Kidney (tissue), 14 donors: Measurements from ENCODE around the gene IPO4. TPM values are rescaled to one million over a fixed set of nuclear protein-coding genes. Genes with fewer than 3 reads are reported as not detected.
A peak's percentile ranks its signal among the peaks of the same experiment; 100 is the strongest.

Experiments
- DNase-seq, 5 donors: peaks; one replicate each; pipeline ENCODE4 v3.0.0-alpha.2; 2013 to 2020
- FAIRE-seq: peaks from 2 replicates; lab custom pipeline; 2012; peaks lifted over from hg19 to GRCh38; lab: Jason Lieb, UNC
- H3K27ac ChIP-seq, 2 donors: one replicate each; pipeline ENCODE4 v1.7.0; 2013; ENCODE audit warnings: low read depth in 2 of 2, low read length in 2 of 2, inconsistent platforms in 1 of 2
- H3K27me3 ChIP-seq: one replicate; pipeline ENCODE4 v1.7.1; 2013; ENCODE audit warnings: low read length, inconsistent platforms; ENCODE audit not compliant: control insufficient read depth, insufficient read depth
- H3K36me3 ChIP-seq, 3 donors: one replicate each; pipeline versions ENCODE4 v1.7.0 to v1.7.1; 2013; ENCODE audit warnings: low read length in 3 of 3, control low read depth in 1 of 3, inconsistent platforms in 1 of 3; ENCODE audit not compliant: insufficient read depth in 3 of 3, control insufficient read depth in 2 of 3
- H3K4me1 ChIP-seq, 3 donors: one replicate each; pipeline versions ENCODE4 v1.7.0 to v1.7.1; 2013; ENCODE audit warnings: low read length in 3 of 3, inconsistent platforms in 1 of 3, low read depth in 1 of 3; ENCODE audit not compliant: control insufficient read depth in 2 of 3, insufficient read depth in 2 of 3
- H3K4me3 ChIP-seq, 3 donors: one replicate each; pipeline versions ENCODE4 v1.7.0 to v1.8.1; 2013; ENCODE audit warnings: low read length in 3 of 3, control low read depth in 1 of 3, inconsistent platforms in 1 of 3
- H3K9ac ChIP-seq, 3 donors: one replicate each; pipeline versions ENCODE4 v1.7.0 to v1.7.1; 2013; ENCODE audit warnings: low read length in 3 of 3, control low read depth in 1 of 3, inconsistent platforms in 1 of 3
- H3K9me3 ChIP-seq, 3 donors: one replicate each; pipeline versions ENCODE4 v1.7.0 to v1.7.1; 2013; ENCODE audit warnings: low read length in 3 of 3, control low read depth in 1 of 3, inconsistent platforms in 1 of 3; ENCODE audit not compliant: control insufficient read depth in 2 of 3, insufficient read depth in 1 of 3
- CTCF ChIP-seq: IDR thresholded peaks from 3 replicates; pipeline ENCODE4 v1.5.1; 2012; ENCODE audit warnings: mild to moderate bottlenecking, moderate library complexity, borderline replicate concordance; ENCODE audit not compliant: insufficient read depth; ENCODE audit errors: extremely low read depth
- intact Hi-C: fragments of 100-400 bp; cut with DNase I; formaldehyde crosslinking; loops from one replicate; pipeline ENCODE4 v1.11.1; 2022
- microRNA-seq: library from miRNA; unstranded; fragments of <30 nt; microRNA quantifications from one replicate; pipeline ENCODE4 v1.2.0, GENCODE V29; 2020
- polyA plus RNA-seq: library from polyadenylated mRNA; stranded (reverse); fragments of 350-450 nt; fragmentation: Illumina TruSeq; extraction: RNeasy Lipid Tissue Mini Kit (QIAGEN cat#74804); gene quantifications from one replicate; pipeline ENCODE4 v1.2.3, GENCODE V29; 2014; ENCODE audit warnings: low read depth, low replicate concordance; ENCODE audit not compliant: insufficient read depth
- total RNA-seq: library from RNA; stranded (reverse); fragmentation: NEBNext Ultra II Directional; extraction: Animal tissue kit (Norgen Biotek cat#: 25700); gene quantifications from one replicate; pipeline ENCODE4 v1.2.1, GENCODE V29; 2021
- donor health status: control.
- donor health status: control.
- donor health status: control.
- donor health status: control.
- donor health status: control.
- donor health status: DM: yes; HTN: yes; CAD: no.
- donor health status: Normal renal cell carcinoma (clear cell type).

Gene IPO4
- total and polyA plus RNA-seq, 2 donors from 2014 or later, result 22.2 to 49.5 TPM

GRCh38 chr14:24131549-24131966, 57.1 kb downstream of the IPO4 start:
- no peak for TF ChIP-seq CTCF
- DNase-seq (no peak), FAIRE-seq (no peak)
- no peak overlapping the region for H3K4me3 ChIP-seq
- peak overlapping the region; percentile 32 to 90 for H3K27ac ChIP-seq
- no peaks in the 10 kb centered on the region for H3K9me3 ChIP-seq
- H3K36me3 ChIP-seq, result no peaks in the 10 kb centered on the region
- peaks cover 0 to 22% (median 14%) of the 10 kb centered on the region in 3 donors for H3K4me1 ChIP-seq
- intact Hi-C loops, result no loop called here
- H3K9ac ChIP-seq, result peak overlapping the region in 1 of 3 donors; percentile 5
- H3K27me3 ChIP-seq, result no peaks in the 10 kb centered on the region

- H3K9me3 ChIP-seq, result no peaks in the 10 kb centered on the region
- no peaks in the 10 kb centered on the region for H3K36me3 ChIP-seq
- FAIRE-seq, result no peak
- intact Hi-C loops, result no loop called here
- peaks cover 0 to 21% (median 14%) of the 10 kb centered on the region in 3 donors for H3K4me1 ChIP-seq
- no peak overlapping the region for H3K9ac ChIP-seq
- H3K4me3 ChIP-seq, result no peak overlapping the region
- no peak for TF ChIP-seq CTCF
- peak overlapping the region; percentile 58 to 90 for H3K27ac ChIP-seq
- DNase-seq, result peak in 2 of 5 donors; percentile 13 to 21
- H3K27me3 ChIP-seq, result no peaks in the 10 kb centered on the region
These were observed 57.7 kb downstream of the IPO4 start for GRCh38 chr14:24130717-24131548.

- TF ChIP-seq CTCF, result no peak
- Histone ChIP-seq H3K36me3 (no peaks in the 10 kb centered on the region), H3K4me1 (peaks cover 0 to 18% (median 13%) of the 10 kb centered on the region in 3 donors), H3K27ac (peak within 1 kb of the TSS; percentile 58 to 90), H3K27me3 (no peaks in the 10 kb centered on the region), H3K9me3 (no peaks in the 10 kb centered on the region), H3K4me3 (no peak within 1 kb of the TSS), H3K9ac (no peak within 1 kb of the TSS)
- peak in 3 of 5 donors; percentile 18 to 78 (median 20) for DNase-seq
- intact Hi-C loops, result no loop called here
- no peak for FAIRE-seq
These were observed 58.3 kb downstream of the IPO4 start, which contains the start of gene FITM1 for GRCh38 chr14:24130380-24130716. TSS of gene FITM1 (plus strand) at chr14:24130659. CDS start at chr14:24131564, 905 bp downstream.

Small RNA genes lying within 50 kb of the gene (microRNA-seq; reads per million reads assigned to microRNA genes)
- not detected for gene MIR7703

Other genes starting within 250 kb of the IPO4 start
Only the 30 nearest of the 34 such genes appear.
- gene DHRS4L2, start 199.9 kb downstream of the IPO4 start, total RNA-seq, result 20.7 TPM
- gene DHRS4L2, start 199.9 kb downstream of the IPO4 start, polyA plus RNA-seq, result 463 TPM
- gene CARMIL3, start 136.8 kb downstream of the IPO4 start, total RNA-seq, result 1.4 TPM
- 1.5 TPM for gene CARMIL3, start 136.8 kb downstream of the IPO4 start, polyA plus RNA-seq
- gene CPNE6, start 117.3 kb downstream of the IPO4 start, total RNA-seq, result 0.19 TPM
- gene CPNE6, start 117.3 kb downstream of the IPO4 start, polyA plus RNA-seq, result 3.4 TPM
- gene PCK2, start 94.5 kb downstream of the IPO4 start, total RNA-seq, result 36.1 TPM
- 140 TPM for gene PCK2, start 94.5 kb downstream of the IPO4 start, polyA plus RNA-seq
- 81.1 TPM for gene DCAF11, start 74.0 kb downstream of the IPO4 start, total RNA-seq
- gene DCAF11, start 74.0 kb downstream of the IPO4 start, polyA plus RNA-seq, result 69.4 TPM
- gene NRL, start 73.9 kb downstream of the IPO4 start, total RNA-seq, result 4.9 TPM
- 5.5 TPM for gene NRL, start 73.9 kb downstream of the IPO4 start, polyA plus RNA-seq
- gene FITM1, start 58.2 kb downstream of the IPO4 start, total RNA-seq, result 1.3 TPM
- 1.2 TPM for gene FITM1, start 58.2 kb downstream of the IPO4 start, polyA plus RNA-seq
- gene PSME1, start 52.6 kb downstream of the IPO4 start, total RNA-seq, result 244 TPM
- gene PSME1, start 52.6 kb downstream of the IPO4 start, polyA plus RNA-seq, result 333 TPM
- gene EMC9, start 47.2 kb downstream of the IPO4 start, total RNA-seq, result 22.1 TPM
- 62.5 TPM for gene EMC9, start 47.2 kb downstream of the IPO4 start, polyA plus RNA-seq
- 148 TPM for gene PSME2, start 42.2 kb downstream of the IPO4 start, total RNA-seq
- gene PSME2, start 42.2 kb downstream of the IPO4 start, polyA plus RNA-seq, result 289 TPM
- 69.0 TPM for gene RNF31, start 41.3 kb downstream of the IPO4 start, total RNA-seq
- 64.0 TPM for gene RNF31, start 41.3 kb downstream of the IPO4 start, polyA plus RNA-seq
- gene IRF9, start 27.6 kb downstream of the IPO4 start, total RNA-seq, result 141 TPM
- 88.9 TPM for gene IRF9, start 27.6 kb downstream of the IPO4 start, polyA plus RNA-seq
- 39.9 TPM for gene REC8, start 16.7 kb downstream of the IPO4 start, total RNA-seq
- 51.4 TPM for gene REC8, start 16.7 kb downstream of the IPO4 start, polyA plus RNA-seq
- 83.6 TPM for gene TM9SF1, start 6.6 kb upstream of the IPO4 start, total RNA-seq
- 41.1 TPM for gene TM9SF1, start 6.6 kb upstream of the IPO4 start, polyA plus RNA-seq
- 0.38 TPM for gene TSSK4, start 16.9 kb upstream of the IPO4 start, total RNA-seq
- not detected for gene TSSK4, start 16.9 kb upstream of the IPO4 start, polyA plus RNA-seq
- 65.1 TPM for gene CHMP4A, start 24.7 kb upstream of the IPO4 start, total RNA-seq
- gene CHMP4A, start 24.7 kb upstream of the IPO4 start, polyA plus RNA-seq, result 72.2 TPM
- 22.8 TPM for gene MDP1, start 27.2 kb upstream of the IPO4 start, total RNA-seq
- 55.4 TPM for gene MDP1, start 27.2 kb upstream of the IPO4 start, polyA plus RNA-seq
- gene NEDD8, start 43.6 kb upstream of the IPO4 start, total RNA-seq, result 145 TPM
- 439 TPM for gene NEDD8, start 43.6 kb upstream of the IPO4 start, polyA plus RNA-seq
- 75.0 TPM for gene GMPR2, start 44.1 kb upstream of the IPO4 start, total RNA-seq
- gene GMPR2, start 44.1 kb upstream of the IPO4 start, polyA plus RNA-seq, result 92.5 TPM
- gene TINF2, start 53.8 kb upstream of the IPO4 start, total RNA-seq, result 99.4 TPM
- gene TINF2, start 53.8 kb upstream of the IPO4 start, polyA plus RNA-seq, result 57.0 TPM
- gene TGM1, start 74.4 kb upstream of the IPO4 start, total RNA-seq, result 13.1 TPM
- 4.5 TPM for gene TGM1, start 74.4 kb upstream of the IPO4 start, polyA plus RNA-seq
- gene RABGGTA, start 82.8 kb upstream of the IPO4 start, total RNA-seq, result 33.9 TPM
- gene RABGGTA, start 82.8 kb upstream of the IPO4 start, polyA plus RNA-seq, result 25.8 TPM
- 32.7 TPM for gene DHRS1, start 111.0 kb upstream of the IPO4 start, total RNA-seq
- 56.7 TPM for gene DHRS1, start 111.0 kb upstream of the IPO4 start, polyA plus RNA-seq
- 25.7 TPM for gene NOP9, start 111.0 kb upstream of the IPO4 start, total RNA-seq
- gene NOP9, start 111.0 kb upstream of the IPO4 start, polyA plus RNA-seq, result 8.6 TPM
- gene CIDEB, start 119.2 kb upstream of the IPO4 start, total RNA-seq, result 22.4 TPM
- 49.7 TPM for gene CIDEB, start 119.2 kb upstream of the IPO4 start, polyA plus RNA-seq
- 9.2 TPM for gene LTB4R2, start 121.3 kb upstream of the IPO4 start, total RNA-seq
- gene LTB4R2, start 121.3 kb upstream of the IPO4 start, polyA plus RNA-seq, result 0.67 TPM
- gene LTB4R, start 122.7 kb upstream of the IPO4 start, total RNA-seq, result 9.3 TPM
- gene LTB4R, start 122.7 kb upstream of the IPO4 start, polyA plus RNA-seq, result 4.6 TPM
- 57.5 TPM for gene ADCY4, start 146.3 kb upstream of the IPO4 start, total RNA-seq
- 19.2 TPM for gene ADCY4, start 146.3 kb upstream of the IPO4 start, polyA plus RNA-seq
- 19.5 TPM for gene RIPK3, start 151.2 kb upstream of the IPO4 start, total RNA-seq
- gene RIPK3, start 151.2 kb upstream of the IPO4 start, polyA plus RNA-seq, result 5.1 TPM
- gene NFATC4, start 179.4 kb upstream of the IPO4 start, total RNA-seq, result 45.3 TPM
- 38.9 TPM for gene NFATC4, start 179.4 kb upstream of the IPO4 start, polyA plus RNA-seq